Neutrophil (primary cell): ENCODE results near the gene FBXO46.

Experiments used
- H3K27ac ChIP-seq: fragments of 200-600 bp; sonication (generic); 2 replicates; pipeline ENCODE4 v1.5.1; 2016; ENCODE audit warnings: mild to moderate bottlenecking, moderate library complexity
- H3K27me3 ChIP-seq: fragments of 200-600 bp; sonication (generic); 2 replicates; pipeline ENCODE4 v1.6.0; 2016; ENCODE audit warnings: mild to moderate bottlenecking
- H3K36me3 ChIP-seq: fragments of 200-600 bp; sonication (generic); 2 replicates; pipeline ENCODE4 v1.5.1; 2017
- H3K4me1 ChIP-seq, 2 experiments: fragments of 200-600 bp in 1 of 2; sonication (generic) in 1 of 2; 1 replicate in 1 of 2; 2 replicates in 1 of 2; pipeline versions ENCODE4 v1.5.1 to v1.6.1; 2013 to 2016; ENCODE audit warnings: low read depth in 1 of 2, low read length in 1 of 2, mild to moderate bottlenecking in 1 of 2, moderate library complexity in 1 of 2; ENCODE audit not compliant: control insufficient read depth in 1 of 2, insufficient read depth in 1 of 2
- H3K4me3 ChIP-seq, 2 experiments: fragments of 200-600 bp in 1 of 2; sonication (generic) in 1 of 2; 1 replicate in 1 of 2; 2 replicates in 1 of 2; pipeline ENCODE4 v1.5.1; 2013 to 2016; ENCODE audit warnings: low read depth in 1 of 2, low read length in 1 of 2, mild to moderate bottlenecking in 1 of 2, moderate library complexity in 1 of 2
- H3K9me3 ChIP-seq: fragments of 200-600 bp; sonication (generic); 2 replicates; pipeline ENCODE4 v1.5.1; 2016
- CTCF ChIP-seq: fragments of 200-600 bp; sonication (generic); IDR thresholded peaks from 2 replicates; pipeline ENCODE4 v1.5.1; 2016; ENCODE audit warnings: antibody characterized with exemption

FBXO46 gene

GRCh38 chr19:45677351-45678230, 53.1 kb downstream of the FBXO46 start:
- TF ChIP-seq CTCF: no peak

GRCh38 chr19:45676851-45677263, 53.8 kb downstream of the FBXO46 start:
- H3K4me1 ChIP-seq: peaks cover 25 to 31% of the 10 kb centered on the region in 2 experiments
- no peak for TF ChIP-seq CTCF
- no peaks in the 10 kb centered on the region for H3K36me3 ChIP-seq
- peak overlapping the region; percentile 32 to 34 for H3K4me3 ChIP-seq
- no peak overlapping the region for H3K27ac ChIP-seq
- no peaks in the 10 kb centered on the region for H3K9me3 ChIP-seq
- H3K27me3 ChIP-seq: peaks cover 97% of the 10 kb centered on the region

More at GRCh38 chr19:45677351-45678230, 53.1 kb downstream of the FBXO46 start:
- Histone ChIP-seq H3K4me3 (peak overlapping the region in 1 of 2 experiments; percentile 34), H3K27me3 (peaks cover 90% of the 10 kb centered on the region), H3K4me1 (peaks cover 25 to 32% of the 10 kb centered on the region in 2 experiments), H3K9me3 (no peaks in the 10 kb centered on the region), H3K27ac (no peak overlapping the region), H3K36me3 (no peaks in the 10 kb centered on the region)

GRCh38 chr19:45674946-45675345, 55.8 kb downstream of the FBXO46 start:
- no peak for TF ChIP-seq CTCF
- Histone ChIP-seq H3K9me3 (no peaks in the 10 kb centered on the region), H3K4me1 (peaks cover 27% of the 10 kb centered on the region in 2 experiments), H3K27ac (no peak overlapping the region), H3K4me3 (no peak overlapping the region), H3K27me3 (peaks cover 100% of the 10 kb centered on the region), H3K36me3 (no peaks in the 10 kb centered on the region)

GRCh38 chr19:45670670-45671453, 59.8 kb downstream of the FBXO46 start:
- no peak overlapping the region for H3K27ac ChIP-seq
- H3K4me3 ChIP-seq: no peak overlapping the region
- H3K27me3 ChIP-seq: peaks cover 100% of the 10 kb centered on the region
- H3K4me1 ChIP-seq: peaks cover 31 to 33% of the 10 kb centered on the region in 2 experiments
- no peaks in the 10 kb centered on the region for H3K9me3 ChIP-seq
- H3K36me3 ChIP-seq: no peaks in the 10 kb centered on the region
- TF ChIP-seq CTCF: no peak

GRCh38 chr19:45668342-45668871, 62.3 kb downstream of the FBXO46 start:
- no peaks in the 10 kb centered on the region for H3K36me3 ChIP-seq
- H3K27me3 ChIP-seq: peaks cover 83% of the 10 kb centered on the region
- TF ChIP-seq CTCF: no peak
- peak overlapping the region; percentile 36 to 44 for H3K4me3 ChIP-seq
- H3K9me3 ChIP-seq: no peaks in the 10 kb centered on the region
- no peak overlapping the region for H3K27ac ChIP-seq
- peaks cover 31 to 33% of the 10 kb centered on the region in 2 experiments for H3K4me1 ChIP-seq
